NK-92 (cell line): Measurements from ENCODE around the gene MMP15.

Experiments used
- DNase-seq: peaks from one replicate; lab custom pipeline; 2025; ENCODE audit not compliant: unreplicated experiment; lab: John Stamatoyannopoulos, UW

Gene MMP15

DNA sequence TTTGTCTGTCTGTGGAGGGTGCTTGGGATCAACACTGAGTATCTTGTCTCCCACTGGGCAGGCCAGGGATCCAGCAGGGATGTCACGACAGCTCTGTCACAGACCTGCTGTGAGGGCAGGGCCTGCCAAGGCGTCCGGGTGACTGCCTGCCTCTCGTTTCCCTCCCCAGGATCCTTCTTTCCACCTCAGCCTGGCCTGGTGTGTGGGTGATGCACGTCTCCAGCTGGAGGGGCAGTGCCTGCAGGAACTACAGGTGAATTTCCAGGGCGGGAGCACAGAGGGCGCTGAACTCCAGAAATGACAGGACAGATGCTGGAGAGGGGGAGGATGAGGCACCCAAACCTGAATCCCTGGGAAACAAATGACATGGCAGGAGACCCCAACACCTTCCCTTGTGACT lies 6.8 kb upstream of the MMP15 start:
- DNase-seq, result no peak

DNA sequence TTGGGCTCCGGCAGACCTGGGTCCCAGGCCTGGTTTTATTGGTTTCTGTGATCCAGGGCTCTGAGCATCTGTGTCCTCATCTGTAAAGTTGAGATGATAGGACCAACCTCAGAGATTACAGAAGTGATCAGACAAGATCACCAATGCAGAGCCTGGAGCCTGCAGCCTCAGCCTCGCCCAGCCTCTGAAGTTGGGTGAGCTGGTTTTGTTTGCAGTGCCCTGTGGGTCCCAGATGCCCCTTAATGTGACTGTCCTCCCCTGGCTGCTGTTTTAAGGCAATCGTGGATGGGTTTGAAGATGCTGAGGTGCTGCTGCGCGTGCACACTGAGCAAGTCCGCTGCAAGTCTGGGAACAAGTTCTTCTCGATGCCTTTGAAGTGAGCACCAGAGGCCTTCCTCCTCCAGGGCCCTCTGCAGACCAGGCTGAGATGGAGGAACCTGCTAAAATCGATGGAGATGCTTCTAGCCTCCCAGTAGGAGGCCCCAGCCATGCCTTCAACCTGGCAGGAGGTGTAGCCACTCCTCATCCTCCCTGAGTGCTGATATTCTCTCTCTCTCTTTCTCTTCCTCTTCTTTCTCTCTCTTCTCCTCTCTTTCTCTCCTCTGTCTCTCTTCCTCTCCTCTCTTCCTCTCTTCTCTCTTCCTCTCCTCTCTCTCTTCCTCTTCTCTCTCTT lies 5.6 kb upstream of the MMP15 start:
- DNase-seq, result no peak

DNA sequence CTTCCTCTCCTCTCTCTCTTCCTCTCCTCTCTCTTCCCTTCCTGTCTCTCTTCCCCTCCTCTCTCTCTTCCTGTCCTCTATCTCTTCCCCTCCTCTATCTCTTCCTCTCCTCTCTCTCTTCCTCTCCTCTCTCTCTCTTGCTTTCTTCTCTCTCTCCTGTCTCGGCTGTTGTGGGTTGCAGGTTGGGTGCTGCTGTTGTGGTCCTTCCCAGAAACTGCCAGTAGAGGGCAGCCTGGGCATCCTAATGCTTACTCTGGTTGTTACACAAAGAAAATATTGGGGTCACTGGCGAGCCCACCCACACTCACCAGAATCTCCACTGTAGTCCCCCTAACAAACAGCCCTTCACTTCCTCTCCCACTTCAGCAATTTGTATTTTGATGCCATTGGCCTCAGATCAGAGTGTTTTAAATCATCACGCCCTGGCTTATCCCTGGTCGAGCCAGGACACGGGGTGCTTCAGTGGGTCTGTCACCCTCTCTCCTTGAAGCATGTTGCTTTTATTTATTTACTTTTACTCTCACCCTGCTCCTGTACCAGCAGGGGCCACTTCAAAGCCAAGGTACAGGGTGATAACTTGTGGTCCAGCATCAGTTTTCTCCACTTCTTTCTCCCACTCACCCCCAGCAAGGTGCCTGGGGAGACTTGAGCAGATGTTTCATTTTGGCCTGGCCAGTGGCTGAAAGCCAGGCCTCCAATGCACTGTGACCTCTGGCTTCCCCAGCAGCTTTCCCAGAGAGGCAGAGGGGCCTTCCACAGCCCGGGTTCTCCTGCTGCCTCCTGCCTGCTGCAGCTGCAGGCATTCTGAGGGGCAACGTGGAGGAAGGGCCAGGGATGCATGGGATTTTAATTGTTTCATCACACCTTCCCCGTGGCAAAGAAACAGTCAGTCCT lies 4.7 kb upstream of the MMP15 start:
- DNase-seq, result no peak

DNA sequence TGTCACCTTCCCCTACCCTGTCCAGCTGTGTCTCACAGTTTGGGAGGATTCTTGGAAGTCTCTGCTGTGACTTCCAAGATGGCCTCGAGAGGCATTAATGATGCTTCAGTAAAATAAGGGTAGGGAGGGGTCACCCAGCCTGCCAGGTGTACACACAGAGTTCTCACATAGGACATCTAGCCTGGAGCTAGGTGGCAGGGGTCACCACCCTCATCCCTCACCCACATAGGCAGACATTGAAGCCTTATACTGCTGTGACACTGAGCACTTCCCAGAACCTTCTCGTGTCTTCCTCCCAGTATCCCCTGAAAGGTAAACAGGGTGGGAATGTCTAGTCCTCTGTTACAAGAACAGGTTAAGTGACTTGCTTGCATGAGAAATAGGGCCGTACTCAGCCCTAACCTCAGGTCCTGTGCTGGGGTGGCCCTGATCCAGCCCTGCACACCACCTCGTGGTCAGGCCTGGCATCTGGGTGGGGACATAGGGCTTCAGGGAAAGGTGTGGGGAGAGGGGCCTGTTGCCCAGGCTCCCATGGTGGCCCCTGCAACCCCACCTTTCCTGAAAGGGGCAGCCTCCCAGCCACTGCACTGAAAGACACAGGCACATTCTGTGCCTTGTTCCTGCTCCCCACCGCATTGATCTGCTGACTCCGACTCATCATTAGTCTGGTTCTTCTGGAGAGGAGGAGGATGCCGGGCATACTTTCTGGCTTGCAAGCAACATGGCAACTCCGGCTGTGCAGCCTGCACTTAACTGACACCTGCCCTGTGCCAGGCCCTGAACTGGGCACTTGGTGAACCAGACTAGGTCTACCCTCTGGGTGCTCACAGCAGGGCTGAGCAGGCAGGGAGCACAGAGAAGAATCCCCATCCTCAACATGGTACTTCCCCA lies 3.6 kb upstream of the MMP15 start:
- DNase-seq, result no peak

DNA sequence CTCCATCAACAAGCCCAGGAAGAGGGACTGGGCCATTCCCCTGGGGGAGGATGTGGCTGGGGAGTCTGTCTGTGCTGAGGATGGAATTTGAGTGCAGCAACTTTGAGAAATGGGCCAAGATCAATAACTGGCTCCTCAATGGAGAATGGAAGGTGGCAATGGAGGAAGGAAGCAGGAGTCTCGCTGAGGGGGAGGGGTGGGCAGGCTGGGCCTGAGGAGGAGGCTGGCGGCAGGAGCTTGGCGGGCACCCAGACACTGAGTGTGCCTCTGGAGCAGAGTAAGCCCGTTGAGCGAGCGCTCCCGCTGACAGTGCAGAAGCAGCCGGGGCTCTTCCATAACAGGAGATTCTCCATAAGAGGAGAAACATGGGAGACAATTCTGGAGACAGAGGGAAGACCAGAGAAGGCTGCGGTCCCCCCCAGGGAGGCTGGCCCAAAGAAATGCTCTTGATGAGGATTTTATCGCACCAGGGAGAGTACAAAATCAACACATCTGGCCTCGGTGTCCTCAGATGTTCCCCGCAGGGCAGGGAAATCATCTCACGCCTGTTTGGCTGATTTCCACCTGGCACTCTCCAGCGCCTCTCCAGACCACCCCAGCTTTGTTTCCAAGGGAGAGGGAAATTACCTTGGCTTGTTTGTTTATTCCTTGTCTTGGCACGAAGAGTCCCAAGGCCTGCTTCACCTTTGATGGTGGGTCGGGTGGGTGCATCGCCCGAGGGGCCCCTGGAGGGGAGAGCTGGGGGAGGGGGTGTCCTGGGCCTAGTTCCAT lies 2.8 kb upstream of the MMP15 start:
- no peak for DNase-seq

- no peak for DNase-seq
Observed at GRCh38 chr16:58024486-58025350, 836 bp upstream of the MMP15 start.

- DNase-seq, result no peak
Observed at GRCh38 chr16:58026139-58026704, 668 bp downstream of the MMP15 start.

- DNase-seq, result no peak
Observed at GRCh38 chr16:58026705-58027160, 1.2 kb downstream of the MMP15 start.

GRCh38 chr16:58027161-58027915 lies 1.8 kb downstream of the MMP15 start:
- no peak for DNase-seq

DNA sequence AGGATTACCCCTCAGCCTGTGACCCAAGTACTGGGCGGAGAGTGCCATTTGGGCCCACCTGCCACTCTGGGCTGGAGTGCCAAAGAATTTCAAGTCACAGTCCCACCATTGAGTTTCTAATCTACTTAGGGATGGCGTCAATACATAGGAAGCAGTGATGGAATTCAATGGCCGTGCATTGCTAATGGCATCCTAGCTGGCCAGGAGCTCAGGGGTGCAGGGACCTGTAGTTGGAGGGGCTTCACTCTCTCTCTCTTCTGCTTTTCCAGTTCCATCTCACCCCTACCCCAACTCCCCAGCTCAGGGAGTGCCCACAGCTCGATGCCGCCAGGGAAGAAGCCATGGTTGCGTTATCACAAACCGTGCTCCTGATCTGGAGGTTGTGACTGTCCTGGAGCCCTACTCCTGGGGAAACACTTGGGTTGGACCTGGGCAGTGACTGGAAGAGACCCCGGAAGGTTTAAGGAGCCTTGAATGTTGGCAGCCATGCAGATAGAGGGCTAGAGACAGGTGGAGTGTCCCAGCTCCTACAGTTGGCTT lies 2.4 kb downstream of the MMP15 start:
- no peak for DNase-seq

DNA sequence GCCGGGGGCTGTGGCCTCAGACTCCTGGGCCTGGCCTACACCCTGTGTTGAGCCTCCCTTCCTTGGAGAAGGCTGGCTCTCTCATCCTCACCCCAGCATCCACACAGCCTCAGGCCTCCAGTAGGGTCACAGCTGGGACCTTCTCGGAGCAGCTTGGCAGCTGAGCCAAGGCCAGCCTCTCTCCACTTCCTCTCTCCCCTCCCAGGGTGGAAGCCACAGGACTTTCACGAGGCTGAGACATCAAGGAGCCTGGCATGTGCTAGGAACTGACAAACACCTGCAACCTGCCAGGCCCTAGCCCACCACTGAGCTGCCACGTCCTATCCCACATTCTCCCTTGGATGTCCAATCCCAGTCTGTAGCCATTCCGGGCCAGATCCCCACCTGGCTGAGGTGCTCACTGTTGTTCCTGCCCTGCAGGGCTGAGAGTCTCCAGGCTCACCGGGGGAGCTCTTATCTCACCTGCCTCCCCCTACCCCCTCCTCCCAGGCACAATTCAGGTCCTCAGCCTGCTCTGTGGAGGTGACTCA lies 3.1 kb downstream of the MMP15 start:
- no peak for DNase-seq

DNA sequence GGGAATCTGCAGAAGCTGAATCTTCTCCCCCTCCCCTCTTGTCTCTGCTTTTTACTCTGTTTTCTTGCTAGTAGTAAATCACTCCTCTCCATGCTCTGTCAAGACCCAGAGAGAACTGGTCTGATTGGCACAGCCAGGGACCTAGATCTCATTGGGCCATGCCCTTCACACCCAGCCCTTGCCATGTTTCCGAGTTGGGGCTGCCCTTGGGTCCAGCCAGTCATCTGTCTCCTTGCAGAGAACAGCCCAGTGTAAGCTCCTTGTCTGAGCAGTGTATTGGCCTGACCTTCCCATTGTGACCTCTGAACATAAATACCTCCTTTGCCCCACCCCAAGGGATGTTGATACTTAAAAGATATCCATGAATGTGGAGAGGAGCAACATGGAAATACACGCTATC lies 3.9 kb downstream of the MMP15 start:
- DNase-seq, result no peak

DNA sequence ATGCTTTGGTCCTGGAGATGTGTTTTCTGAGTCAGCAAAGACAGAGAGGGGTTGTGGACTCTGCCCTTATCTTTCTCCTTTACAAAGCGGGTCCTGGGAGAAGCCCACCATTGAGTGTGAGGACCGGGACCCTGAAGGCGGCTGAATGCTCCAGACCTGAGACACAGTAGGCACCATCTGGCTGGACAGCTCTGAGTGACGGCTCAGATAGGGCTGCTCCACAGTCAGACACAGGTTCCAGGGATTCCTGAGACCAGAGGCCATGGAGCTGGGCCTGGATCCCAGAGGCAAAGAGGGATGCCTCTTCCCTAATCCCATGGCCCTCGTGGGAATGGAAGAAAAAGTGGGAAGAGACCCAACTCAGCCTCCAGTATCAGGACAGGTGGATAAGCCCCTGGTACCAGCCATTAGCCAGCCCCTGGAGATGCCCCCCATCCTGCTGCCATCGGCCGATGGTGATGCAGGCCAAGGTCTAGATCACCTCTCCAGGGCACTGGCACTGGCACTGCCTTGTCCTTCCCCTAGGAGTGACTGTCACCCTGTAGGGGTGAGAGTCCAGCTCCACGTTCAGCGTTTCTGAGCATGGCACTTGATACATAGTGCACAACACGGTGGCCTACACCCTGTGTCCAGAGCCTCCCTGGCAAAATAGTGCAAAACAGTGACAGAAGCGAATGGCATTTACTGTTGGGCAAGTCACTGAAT lies 4.7 kb downstream of the MMP15 start:
- no peak for DNase-seq

DNA sequence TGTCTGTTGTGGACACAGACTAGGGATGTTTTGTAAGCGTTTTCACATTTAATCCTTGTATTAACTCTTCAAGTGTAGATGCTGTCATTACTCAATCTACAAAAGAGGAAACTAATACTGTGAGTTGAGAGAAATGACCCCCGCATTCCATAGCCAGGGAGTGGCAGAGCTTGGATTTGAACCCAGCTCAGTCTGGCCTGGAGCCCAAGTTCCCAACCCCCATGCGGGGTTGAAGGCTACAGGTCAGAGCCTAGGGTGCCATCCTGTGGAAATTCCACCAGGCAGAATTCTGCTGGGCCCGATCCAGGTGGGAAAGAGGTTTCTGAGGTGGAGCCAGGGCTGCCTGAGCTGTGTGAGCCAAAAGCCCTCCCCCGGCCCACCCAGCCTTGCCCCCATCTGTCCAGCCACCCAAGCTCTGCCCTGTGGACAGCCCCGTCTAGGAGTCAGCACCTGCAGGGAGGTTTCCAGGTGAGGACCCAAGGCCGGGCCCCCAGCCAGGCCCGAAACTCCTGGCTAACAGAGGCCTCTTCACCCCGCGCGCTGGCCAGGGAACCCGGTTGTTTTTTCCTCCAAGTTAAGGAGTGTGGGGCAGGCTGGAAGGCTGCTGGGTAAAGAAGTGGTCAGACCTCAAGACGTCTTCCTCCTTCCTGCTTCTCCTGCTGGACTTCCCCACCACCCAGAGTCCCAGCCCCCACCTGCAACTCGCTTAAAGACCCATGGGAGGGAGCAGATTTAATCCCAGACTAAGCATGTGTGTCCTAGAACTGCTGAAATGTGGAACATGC lies 5.7 kb downstream of the MMP15 start:
- DNase-seq, result no peak

DNA sequence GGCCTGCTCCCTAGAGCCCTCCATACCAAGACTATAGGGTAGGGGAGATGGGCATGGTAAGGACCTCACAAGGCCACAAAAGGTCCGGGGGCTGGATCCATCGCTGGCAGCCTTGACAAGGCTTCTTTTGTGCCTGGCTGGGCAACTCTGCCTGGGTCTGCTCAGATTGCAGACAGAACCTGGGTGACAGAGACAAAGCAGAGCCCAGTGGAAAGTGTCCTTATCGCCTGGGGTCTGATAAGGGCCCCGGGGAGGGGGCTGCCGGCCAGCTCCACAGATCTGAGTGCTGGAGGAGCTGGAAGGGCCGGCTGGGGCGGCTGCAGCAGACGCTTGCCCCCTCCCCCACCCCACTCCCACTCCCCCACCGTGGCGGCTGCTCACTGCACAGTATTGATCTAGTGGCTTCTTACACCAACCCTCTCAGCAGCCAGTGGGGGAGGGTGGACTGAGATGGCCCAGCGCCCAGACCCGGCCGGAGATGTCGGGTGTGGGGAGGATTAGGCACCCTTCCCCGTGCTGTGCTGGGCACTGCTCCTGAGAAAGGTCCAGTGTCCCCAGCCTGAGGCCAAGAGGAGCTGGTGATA lies 7.2 kb downstream of the MMP15 start:
- DNase-seq, result no peak

- DNase-seq, result no peak
Observed at GRCh38 chr16:58034128-58034685, 8.7 kb downstream of the MMP15 start.
